Nephron progenitor cell (in vitro differentiated cells): ENCODE results near the gene CNOT6L.
"Not testable (repeated sequence)": the region's sequence is repeated elsewhere in the genome, so short reads cannot be mapped to it uniquely, and the experiment has no call there.

Experiments
- DNase-seq: peaks from one replicate; pipeline ENCODE4 v3.0.0; 2021
- H3K27ac Mint-ChIP-seq: 2 replicates; pipeline ENCODE4 v1.8.0; 2021; ENCODE audit warnings: mild to moderate bottlenecking, moderate library complexity, mixed read lengths
- H3K27me3 Mint-ChIP-seq: 2 replicates; pipeline ENCODE4 v1.8.0; 2021; ENCODE audit warnings: mild to moderate bottlenecking, low read depth, mixed read lengths; ENCODE audit not compliant: poor library complexity
- H3K36me3 Mint-ChIP-seq: 2 replicates; pipeline ENCODE4 v1.8.0; 2021; ENCODE audit warnings: low read depth, mixed read lengths
- H3K4me1 Mint-ChIP-seq: 2 replicates; pipeline ENCODE4 v1.8.0; 2021; ENCODE audit warnings: mixed read lengths
- H3K4me3 Mint-ChIP-seq: 2 replicates; pipeline ENCODE4 v1.8.0; 2021; ENCODE audit warnings: mild to moderate bottlenecking, moderate library complexity, mixed read lengths
- H3K9me3 Mint-ChIP-seq: 2 replicates; pipeline ENCODE4 v1.8.0; 2021; ENCODE audit warnings: mild to moderate bottlenecking, moderate library complexity, mixed read lengths
- CTCF ChIP-seq: fragments of 200-600 bp; sonication (generic); IDR thresholded peaks from 2 replicates; pipeline ENCODE4 v1.5.0; 2021; ENCODE audit warnings: antibody characterized with exemption

Gene CNOT6L

GRCh38 chr4:77721073-77721472 is 98.1 kb downstream of the CNOT6L start:
- Mint-ChIP-seq H3K27me3 (no peaks in the 10 kb centered on the region), H3K9me3 (no peaks in the 10 kb centered on the region), H3K36me3 (peaks cover 21% of the 10 kb centered on the region), H3K27ac (no peak overlapping the region), H3K4me3 (no peak overlapping the region), H3K4me1 (no peaks in the 10 kb centered on the region)
- DNase-seq, result no peak
- TF ChIP-seq CTCF, result no peak

GRCh38 chr4:77718500-77718899 is 100.7 kb downstream of the CNOT6L start:
- not testable (repeated sequence) for H3K27me3 Mint-ChIP-seq, DNase-seq, H3K4me1 Mint-ChIP-seq, H3K4me3 Mint-ChIP-seq, H3K9me3 Mint-ChIP-seq, H3K27ac Mint-ChIP-seq
- H3K36me3 Mint-ChIP-seq, result peaks cover 11% of the 10 kb centered on the region

GRCh38 chr4:77715414-77716290 is 103.5 kb downstream of the CNOT6L start:
- no peaks in the 10 kb centered on the region for H3K9me3 Mint-ChIP-seq
- no peak overlapping the region for H3K27ac Mint-ChIP-seq
- H3K4me1 Mint-ChIP-seq, result peaks cover 12% of the 10 kb centered on the region
- no peaks in the 10 kb centered on the region for H3K27me3 Mint-ChIP-seq
- TF ChIP-seq CTCF, result no peak
- H3K4me3 Mint-ChIP-seq, result no peak overlapping the region
- H3K36me3 Mint-ChIP-seq, result peaks cover 11% of the 10 kb centered on the region
- DNase-seq, result no peak

DNA sequence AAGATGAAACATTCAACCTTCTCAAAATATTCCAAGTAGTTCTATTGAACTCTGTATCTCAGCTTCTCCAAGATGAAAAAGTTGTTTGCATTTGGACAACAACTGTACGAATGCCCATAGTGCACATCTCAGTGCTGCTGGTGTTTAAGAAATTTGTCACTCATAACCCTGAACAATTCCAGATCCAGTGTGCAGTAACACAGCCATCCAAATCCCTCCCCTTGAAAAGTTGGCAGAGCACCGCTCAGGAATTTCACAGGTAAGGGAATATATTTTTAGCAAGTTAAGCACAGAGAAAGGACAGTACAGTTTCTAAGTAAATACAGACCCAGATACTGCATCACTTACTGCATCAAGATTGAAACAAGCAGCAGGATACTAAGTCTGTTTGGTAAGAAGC is 104.7 kb downstream of the CNOT6L start:
- H3K36me3 Mint-ChIP-seq, result peaks cover 4% of the 10 kb centered on the region
- no peaks in the 10 kb centered on the region for H3K9me3 Mint-ChIP-seq
- no peaks in the 10 kb centered on the region for H3K27me3 Mint-ChIP-seq
- H3K4me3 Mint-ChIP-seq, result no peak overlapping the region
- DNase-seq, result no peak
- H3K4me1 Mint-ChIP-seq, result peaks cover 12% of the 10 kb centered on the region
- no peak overlapping the region for H3K27ac Mint-ChIP-seq
- TF ChIP-seq CTCF, result no peak

DNA sequence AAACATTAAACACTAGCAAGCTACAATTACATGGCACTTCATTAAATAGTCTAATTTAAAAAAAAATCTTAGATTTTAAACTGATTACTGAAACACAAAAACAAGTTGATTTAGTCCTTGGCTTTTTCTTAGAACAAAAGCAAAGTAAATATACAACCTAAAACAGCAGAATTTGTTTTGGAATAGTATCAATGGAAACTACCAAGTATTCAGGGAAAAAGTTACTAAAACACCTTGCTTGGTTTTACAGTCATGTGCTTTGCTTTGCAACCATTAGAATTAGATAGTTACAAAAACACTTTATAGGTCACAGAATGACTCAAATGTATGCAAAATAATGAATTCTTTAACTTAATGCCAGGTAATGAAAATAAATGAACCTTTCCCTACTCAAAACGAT is 105.3 kb downstream of the CNOT6L start:
- H3K9me3 Mint-ChIP-seq, result no peaks in the 10 kb centered on the region
- TF ChIP-seq CTCF, result no peak
- H3K4me1 Mint-ChIP-seq, result peaks cover 12% of the 10 kb centered on the region
- no peak overlapping the region for H3K4me3 Mint-ChIP-seq
- no peak overlapping the region for H3K27ac Mint-ChIP-seq
- DNase-seq, result no peak
- H3K27me3 Mint-ChIP-seq, result no peaks in the 10 kb centered on the region
- no peaks in the 10 kb centered on the region for H3K36me3 Mint-ChIP-seq

DNA sequence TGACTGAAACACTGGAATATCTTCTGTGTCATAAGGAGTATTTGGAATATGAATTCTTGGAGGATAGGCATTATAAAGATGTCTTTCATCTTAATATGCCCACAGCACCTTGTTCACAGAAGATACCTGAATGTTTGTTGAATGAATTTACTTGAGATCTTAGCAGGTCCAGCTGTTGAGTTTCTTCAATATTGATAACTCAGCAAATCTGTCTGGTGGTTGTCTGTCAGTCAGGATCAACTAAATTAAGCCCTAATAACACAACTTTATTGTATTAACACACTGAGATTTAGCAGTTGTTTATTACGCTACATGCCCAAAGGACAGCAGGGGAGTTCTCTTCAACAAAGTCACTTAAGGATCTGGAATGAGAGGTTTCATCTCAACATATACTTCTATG is 106.5 kb downstream of the CNOT6L start:
- no peaks in the 10 kb centered on the region for H3K9me3 Mint-ChIP-seq
- H3K4me3 Mint-ChIP-seq, result no peak overlapping the region
- no peak for DNase-seq
- no peak for TF ChIP-seq CTCF
- no peaks in the 10 kb centered on the region for H3K36me3 Mint-ChIP-seq
- peaks cover 12% of the 10 kb centered on the region for H3K4me1 Mint-ChIP-seq
- no peak overlapping the region for H3K27ac Mint-ChIP-seq
- no peaks in the 10 kb centered on the region for H3K27me3 Mint-ChIP-seq
